Stimulated activated CD8-positive, alpha-beta memory T cell treated with anti-CD3 and anti-CD28 coated beads, Interleukin-12 subunit alpha, Interleukin-12 subunit beta, amount 100 ng/mL, for 24 hours (primary cell): ENCODE measurements around the gene MRAS.
A peak's percentile ranks its signal among the peaks of the same experiment; 100 is the strongest.
"Not testable (repeated sequence)": the region's sequence is repeated elsewhere in the genome, so short reads cannot be mapped to it uniquely, and the experiment has no call there.

ENCODE experiments used
- DNase-seq: peaks from one replicate; pipeline ENCODE4 v3.0.0-alpha.2; 2020; ENCODE audit errors: extremely low read depth

Gene MRAS

GRCh38 chr3:138389841-138390581 is 41.6 kb downstream of the MRAS start:
- DNase-seq: no peak

- DNase-seq: no peak
Measured at GRCh38 chr3:138390582-138390932, 42.2 kb downstream of the MRAS start.

GRCh38 chr3:138394156-138394555 is 45.8 kb downstream of the MRAS start:
- DNase-seq: no peak

GRCh38 chr3:138394686-138395085 is 46.3 kb downstream of the MRAS start:
- no peak for DNase-seq

GRCh38 chr3:138395865-138396751 is 47.7 kb downstream of the MRAS start:
- DNase-seq: no peak

- DNase-seq: no peak
Measured at GRCh38 chr3:138396752-138397410, 48.5 kb downstream of the MRAS start.

GRCh38 chr3:138397983-138398382 is 49.6 kb downstream of the MRAS start:
- DNase-seq: no peak

GRCh38 chr3:138398791-138399575 is 50.6 kb downstream of the MRAS start:
- no peak for DNase-seq

GRCh38 chr3:138399766-138400165 is 51.4 kb downstream of the MRAS start:
- DNase-seq: no peak

GRCh38 chr3:138400651-138401070 is 52.3 kb downstream of the MRAS start:
- DNase-seq: no peak

- no peak for DNase-seq
Measured at GRCh38 chr3:138401834-138402233, 53.5 kb downstream of the MRAS start.

- no peak for DNase-seq
Measured at GRCh38 chr3:138404121-138404520, 55.7 kb downstream of the MRAS start.

- DNase-seq: no peak
Measured at GRCh38 chr3:138405001-138405400, 56.6 kb downstream of the MRAS start.

- DNase-seq: no peak
Measured at GRCh38 chr3:138405486-138405885, 57.1 kb downstream of the MRAS start.

GRCh38 chr3:138406606-138407005 is 58.2 kb downstream of the MRAS start:
- DNase-seq: no peak

GRCh38 chr3:138407236-138407907 is 59.0 kb downstream of the MRAS start:
- DNase-seq: no peak

GRCh38 chr3:138408751-138409570 is 60.6 kb downstream of the MRAS start:
- DNase-seq: no peak

- no peak for DNase-seq
Measured at GRCh38 chr3:138412821-138413551, 64.6 kb downstream of the MRAS start.

- not testable (repeated sequence) for DNase-seq
Measured at GRCh38 chr3:138416236-138416635, 67.9 kb downstream of the MRAS start.

GRCh38 chr3:138417559-138417982 is 69.2 kb downstream of the MRAS start:
- peak; percentile 5 for DNase-seq
